Parathyroid adenoma (tissue), 2 donors: Measurements from ENCODE around the gene OSGIN1.

ENCODE experiments used
- H2AFZ ChIP-seq: fragments of 300-600 bp; sonication (generic); one replicate; pipeline ENCODE4 v1.7.0; 2017; ENCODE audit warnings: antibody characterized with exemption, mild to moderate bottlenecking
- H3K27ac ChIP-seq: fragments of 300-600 bp; sonication (generic); one replicate; pipeline ENCODE4 v1.7.0; 2017
- H3K27me3 ChIP-seq: fragments of 300-600 bp; sonication (generic); one replicate; pipeline ENCODE4 v1.7.0; 2017; ENCODE audit warnings: low read length; ENCODE audit not compliant: control insufficient read depth, insufficient read depth
- H3K36me3 ChIP-seq: fragments of 300-600 bp; sonication (generic); one replicate; pipeline ENCODE4 v1.7.0; 2017; ENCODE audit warnings: low read length; ENCODE audit not compliant: control insufficient read depth, insufficient read depth
- H3K4me1 ChIP-seq: fragments of 300-600 bp; sonication (generic); one replicate; pipeline ENCODE4 v1.7.0; 2017; ENCODE audit warnings: control low read depth
- H3K4me2 ChIP-seq: fragments of 300-600 bp; sonication (generic); one replicate; pipeline ENCODE4 v1.7.0; 2017; ENCODE audit warnings: low read length
- H3K4me3 ChIP-seq: fragments of 300-600 bp; sonication (generic); one replicate; pipeline ENCODE4 v1.7.0; 2017; ENCODE audit warnings: low read depth, low read length
- H3K79me2 ChIP-seq: fragments of 300-600 bp; sonication (generic); one replicate; pipeline ENCODE4 v1.7.0; 2017; ENCODE audit warnings: control low read depth
- H3K9ac ChIP-seq: fragments of 300-600 bp; sonication (generic); one replicate; pipeline ENCODE4 v1.7.0; 2017; ENCODE audit warnings: mild to moderate bottlenecking
- H3K9me3 ChIP-seq: fragments of 300-600 bp; sonication (generic); one replicate; pipeline ENCODE4 v1.7.0; 2017; ENCODE audit warnings: low read length; ENCODE audit not compliant: control insufficient read depth
- TF ChIP-seq, protein P1 (sequence below): fragments of 300-600 bp; sonication (generic); IDR thresholded peaks from one replicate; pipeline ENCODE4 v1.7.0; 2017; ENCODE audit warnings: antibody characterized with exemption, mild to moderate bottlenecking
- donor health status: primary hyperparathyroidism.

The OSGIN1 gene, protein sequence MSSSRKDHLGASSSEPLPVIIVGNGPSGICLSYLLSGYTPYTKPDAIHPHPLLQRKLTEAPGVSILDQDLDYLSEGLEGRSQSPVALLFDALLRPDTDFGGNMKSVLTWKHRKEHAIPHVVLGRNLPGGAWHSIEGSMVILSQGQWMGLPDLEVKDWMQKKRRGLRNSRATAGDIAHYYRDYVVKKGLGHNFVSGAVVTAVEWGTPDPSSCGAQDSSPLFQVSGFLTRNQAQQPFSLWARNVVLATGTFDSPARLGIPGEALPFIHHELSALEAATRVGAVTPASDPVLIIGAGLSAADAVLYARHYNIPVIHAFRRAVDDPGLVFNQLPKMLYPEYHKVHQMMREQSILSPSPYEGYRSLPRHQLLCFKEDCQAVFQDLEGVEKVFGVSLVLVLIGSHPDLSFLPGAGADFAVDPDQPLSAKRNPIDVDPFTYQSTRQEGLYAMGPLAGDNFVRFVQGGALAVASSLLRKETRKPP

DNA sequence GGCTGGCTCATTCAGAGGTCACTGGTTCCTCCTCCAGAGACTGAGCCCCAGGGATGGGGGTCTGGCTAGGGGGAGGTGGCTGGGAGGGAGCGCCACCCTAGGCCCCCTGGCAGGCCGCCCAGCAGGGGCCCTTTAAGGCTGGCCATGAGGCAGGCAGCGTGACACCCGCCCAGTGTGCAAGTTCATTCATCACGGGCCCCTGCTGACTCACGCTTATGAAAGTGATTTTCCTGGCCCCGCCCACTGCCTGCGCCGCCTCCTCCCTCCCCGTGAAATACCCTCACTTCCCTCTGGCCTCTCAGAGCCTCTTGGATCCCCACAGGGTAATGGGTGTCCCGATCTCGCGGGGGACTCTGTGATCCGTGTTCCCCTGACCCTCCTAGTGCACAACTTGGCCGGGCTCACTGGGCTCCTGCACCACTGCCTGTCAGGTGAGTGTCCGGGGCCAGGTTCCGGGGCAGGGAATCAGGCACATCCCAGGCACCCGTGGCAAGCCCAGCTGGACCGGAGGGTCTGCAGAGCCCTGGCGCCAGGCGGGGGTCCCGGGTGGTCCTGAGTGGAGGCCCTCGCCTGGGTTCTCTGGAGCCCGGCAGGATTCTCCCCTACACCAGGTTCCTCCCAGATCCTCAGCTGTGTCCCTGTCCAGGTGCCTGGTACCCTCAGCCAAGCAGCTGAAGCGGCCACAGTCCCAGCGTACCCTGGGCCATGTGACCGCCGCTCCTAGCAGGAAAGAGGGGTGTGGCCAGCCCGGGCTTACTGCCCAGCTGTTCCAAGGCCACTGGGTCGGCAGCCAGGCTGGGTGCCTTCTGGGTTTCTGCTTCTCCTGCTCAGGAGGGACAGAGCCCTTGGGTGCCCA lies at the start of gene OSGIN1:
OSGIN1 (plus strand) TSS at position 301 of the 856 bp plus-strand sequence. CDS start 4,432 bp downstream, outside the sequence.
- Histone ChIP-seq H2AFZ (peak within 1 kb of the TSS; percentile 88), H3K9ac (peak within 1 kb of the TSS; percentile 15), H3K4me2 (peak within 1 kb of the TSS; percentile 95), H3K79me2 (no peaks in the 10 kb centered on the region), H3K4me3 (peak within 1 kb of the TSS; percentile 74), H3K27ac (peak within 1 kb of the TSS; percentile 89), H3K4me1 (peaks cover 13% of the 10 kb centered on the region), H3K27me3 (no peaks in the 10 kb centered on the region), H3K36me3 (no peaks in the 10 kb centered on the region), H3K9me3 (no peaks in the 10 kb centered on the region)
- TF ChIP-seq, protein P1, sequence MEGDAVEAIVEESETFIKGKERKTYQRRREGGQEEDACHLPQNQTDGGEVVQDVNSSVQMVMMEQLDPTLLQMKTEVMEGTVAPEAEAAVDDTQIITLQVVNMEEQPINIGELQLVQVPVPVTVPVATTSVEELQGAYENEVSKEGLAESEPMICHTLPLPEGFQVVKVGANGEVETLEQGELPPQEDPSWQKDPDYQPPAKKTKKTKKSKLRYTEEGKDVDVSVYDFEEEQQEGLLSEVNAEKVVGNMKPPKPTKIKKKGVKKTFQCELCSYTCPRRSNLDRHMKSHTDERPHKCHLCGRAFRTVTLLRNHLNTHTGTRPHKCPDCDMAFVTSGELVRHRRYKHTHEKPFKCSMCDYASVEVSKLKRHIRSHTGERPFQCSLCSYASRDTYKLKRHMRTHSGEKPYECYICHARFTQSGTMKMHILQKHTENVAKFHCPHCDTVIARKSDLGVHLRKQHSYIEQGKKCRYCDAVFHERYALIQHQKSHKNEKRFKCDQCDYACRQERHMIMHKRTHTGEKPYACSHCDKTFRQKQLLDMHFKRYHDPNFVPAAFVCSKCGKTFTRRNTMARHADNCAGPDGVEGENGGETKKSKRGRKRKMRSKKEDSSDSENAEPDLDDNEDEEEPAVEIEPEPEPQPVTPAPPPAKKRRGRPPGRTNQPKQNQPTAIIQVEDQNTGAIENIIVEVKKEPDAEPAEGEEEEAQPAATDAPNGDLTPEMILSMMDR = no peak

DNA sequence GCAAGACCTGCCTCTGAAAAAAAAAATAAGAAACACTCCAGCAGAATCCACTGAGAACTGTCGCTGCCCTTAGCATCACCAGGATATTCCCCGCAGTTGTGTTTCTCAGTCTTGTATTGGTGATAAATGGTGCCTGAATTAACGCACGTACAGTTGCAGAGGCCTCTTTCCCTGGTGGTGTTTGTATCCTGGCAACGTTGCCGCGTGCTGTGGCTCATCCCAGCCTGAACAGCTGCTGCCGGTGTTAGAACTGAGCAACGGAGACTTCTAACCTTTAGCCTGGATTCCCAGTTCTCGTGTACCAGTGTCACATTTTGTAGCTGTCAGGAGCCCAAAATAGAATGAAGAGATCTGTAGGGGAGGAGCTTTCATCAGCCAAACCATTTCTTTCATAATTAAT lies 49.3 kb upstream of the OSGIN1 start:
- Histone ChIP-seq H3K27ac (no peak overlapping the region), H3K4me1 (peaks cover 6% of the 10 kb centered on the region), H3K79me2 (peaks cover 52% of the 10 kb centered on the region), H3K27me3 (no peaks in the 10 kb centered on the region), H3K9me3 (no peaks in the 10 kb centered on the region), H3K4me3 (no peak overlapping the region), H3K9ac (no peak overlapping the region), H2AFZ (no peak overlapping the region), H3K4me2 (no peak overlapping the region), H3K36me3 (no peaks in the 10 kb centered on the region)
- TF ChIP-seq, protein P1 = no peak

DNA sequence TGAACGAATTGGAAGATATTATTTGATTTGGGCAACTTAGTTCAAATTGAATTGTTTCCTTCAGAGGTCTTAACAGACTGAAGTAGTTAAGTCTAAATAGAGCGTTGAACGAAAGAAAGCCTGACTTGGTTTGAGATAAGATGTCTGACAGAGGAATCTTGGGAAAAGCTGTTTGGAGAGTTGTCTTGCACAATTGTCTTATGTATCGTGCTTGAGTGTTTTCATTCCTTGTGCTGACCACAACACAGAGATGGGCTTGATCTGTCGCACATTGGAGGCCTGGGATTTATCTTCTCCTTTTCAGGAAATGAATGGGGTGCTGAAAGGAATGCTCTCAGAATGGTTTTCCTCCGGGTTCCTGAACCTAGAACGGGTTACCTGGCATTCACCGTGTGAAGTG lies 46.4 kb upstream of the OSGIN1 start:
- Histone ChIP-seq H3K27me3 (no peaks in the 10 kb centered on the region), H3K36me3 (no peaks in the 10 kb centered on the region), H3K4me3 (no peak overlapping the region), H3K9ac (no peak overlapping the region), H3K9me3 (no peaks in the 10 kb centered on the region), H2AFZ (no peak overlapping the region), H3K79me2 (peaks cover 41% of the 10 kb centered on the region), H3K27ac (no peak overlapping the region), H3K4me2 (no peak overlapping the region), H3K4me1 (no peaks in the 10 kb centered on the region)
- TF ChIP-seq, protein P1 = no peak

DNA sequence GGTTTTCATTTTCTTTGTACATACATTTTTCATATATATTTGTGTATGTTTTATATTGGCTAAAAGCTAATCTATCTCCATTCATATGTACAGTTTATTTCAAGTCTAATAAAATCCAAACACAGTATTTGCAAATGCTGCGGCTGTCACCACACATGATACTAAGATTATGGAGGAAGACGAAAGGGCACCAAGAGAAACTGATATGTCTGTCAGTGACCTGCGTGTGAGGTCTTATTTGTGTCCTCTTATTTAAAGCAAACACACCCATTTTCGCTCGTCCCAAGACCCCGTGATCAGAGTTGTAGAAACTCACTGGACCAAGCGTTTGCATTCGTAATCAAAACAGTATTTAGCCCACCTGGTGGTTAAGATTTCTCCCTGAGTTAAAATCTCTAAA lies 45.9 kb upstream of the OSGIN1 start:
- peaks cover 43% of the 10 kb centered on the region for H3K79me2 ChIP-seq
- H2AFZ ChIP-seq = no peak overlapping the region
- H3K27ac ChIP-seq = no peak overlapping the region
- H3K4me2 ChIP-seq = no peak overlapping the region
- no peaks in the 10 kb centered on the region for H3K4me1 ChIP-seq
- no peaks in the 10 kb centered on the region for H3K9me3 ChIP-seq
- TF ChIP-seq, protein P1 = no peak
- no peaks in the 10 kb centered on the region for H3K36me3 ChIP-seq
- H3K9ac ChIP-seq = no peak overlapping the region
- H3K4me3 ChIP-seq = no peak overlapping the region
- H3K27me3 ChIP-seq = no peaks in the 10 kb centered on the region
